Measurements from ENCODE around the gene FHOD3. TPM values are rescaled to one million over a fixed set of nuclear protein-coding genes. Genes with fewer than 3 reads are reported as not detected.

FHOD3 gene
- total RNA-seq, 6 experiments from 2014 or later: 0.44 to 1.2 (median 0.62) TPM

GRCh38 chr18:36757081-36757480 is 459.6 kb downstream of the FHOD3 start:
- Histone ChIP-seq H3K36me3 (no peaks in the 10 kb centered on the region), H3K4me1 (no peaks in the 10 kb centered on the region), H3K27me3 (no peaks in the 10 kb centered on the region), H3K27ac (no peak overlapping the region), H3K9me3 (no peaks in the 10 kb centered on the region), H3K4me3 (no peak overlapping the region)
- DNase-seq (no peak), ATAC-seq (peak; percentile 82 to 90 (median 86))
- TF ChIP-seq CTCF (IDR thresholded peaks at IDR 0.05): peak; percentile 55 to 78 (median 61)
- TF ChIP-seq POLR2A (IDR thresholded peaks at IDR 0.05): no peak
- intact Hi-C loops (cut with DNase I): loop anchor here in 1 of 2 donors (10.0 kb wide), 1 partner anchor 52 kb away; no protein-coding TSS in a partner anchor
- WGBS (ENCODE audit: insufficient coverage, low coverage, low lambda C conversion rate, missing lambda C conversion rate): 0% methylated on average over 1 of the region's 1 CpG

GRCh38 chr18:36757991-36758390 is 460.5 kb downstream of the FHOD3 start:
- no peak for ATAC-seq
- intact Hi-C loops (cut with DNase I): loop anchor here in 1 of 2 donors (10.0 kb wide), 1 partner anchor 53 kb away; no protein-coding TSS in a partner anchor

DNA sequence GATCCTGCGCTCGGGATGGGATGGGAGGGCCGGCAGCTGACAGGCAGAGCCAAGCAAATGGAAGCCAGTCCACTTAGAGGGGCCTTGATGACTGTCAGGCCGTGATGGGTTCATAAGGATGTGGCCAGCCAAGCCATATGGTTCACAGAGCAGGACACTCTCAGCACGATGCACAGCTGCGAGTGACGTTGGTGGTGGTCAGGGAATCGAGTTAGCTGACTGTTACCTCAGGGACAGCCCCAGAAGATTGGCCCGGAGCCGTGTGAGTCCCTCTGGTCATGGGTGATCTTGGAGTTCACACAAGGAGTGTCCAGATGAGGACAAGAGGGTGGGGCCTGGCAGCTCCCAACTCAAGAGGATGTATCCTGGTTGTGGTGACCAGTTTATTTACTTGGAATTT is 461.1 kb downstream of the FHOD3 start:
- 0% methylated on average over 2 of the region's 10 CpGs for WGBS (ENCODE audit: insufficient coverage, low coverage, low lambda C conversion rate, missing lambda C conversion rate)

More at GRCh38 chr18:36757991-36758390, 460.5 kb downstream of the FHOD3 start:
- no peaks in the 10 kb centered on the region for H3K4me1 ChIP-seq
- H3K27ac ChIP-seq: no peak overlapping the region
- DNase-seq: no peak
- no peaks in the 10 kb centered on the region for H3K9me3 ChIP-seq
- WGBS (ENCODE audit: insufficient coverage, low coverage, low lambda C conversion rate, missing lambda C conversion rate): 67% methylated on average over 3 of the region's 3 CpGs
- no peak overlapping the region for H3K4me3 ChIP-seq
- no peaks in the 10 kb centered on the region for H3K36me3 ChIP-seq
- no peaks in the 10 kb centered on the region for H3K27me3 ChIP-seq
- TF ChIP-seq CTCF (IDR thresholded peaks at IDR 0.05) (no peak), POLR2A (IDR thresholded peaks at IDR 0.05) (no peak)

GRCh38 chr18:36759167-36759776 is 461.8 kb downstream of the FHOD3 start:
- no peaks in the 10 kb centered on the region for H3K36me3 ChIP-seq
- intact Hi-C loops (cut with DNase I): loop anchor here in 1 of 2 donors (10.0 kb wide), 1 partner anchor 54 kb away; no protein-coding TSS in a partner anchor
- H3K4me3 ChIP-seq: no peak overlapping the region
- H3K4me1 ChIP-seq: no peaks in the 10 kb centered on the region
- no peak for ATAC-seq
- DNase-seq: no peak
- 45% methylated on average over 4 of the region's 6 CpGs for WGBS (ENCODE audit: insufficient coverage, low coverage, low lambda C conversion rate, missing lambda C conversion rate)
- H3K27ac ChIP-seq: no peak overlapping the region
- H3K27me3 ChIP-seq: no peaks in the 10 kb centered on the region
- no peaks in the 10 kb centered on the region for H3K9me3 ChIP-seq
- TF ChIP-seq CTCF (IDR thresholded peaks at IDR 0.05) (no peak), POLR2A (IDR thresholded peaks at IDR 0.05) (no peak)

More for the DNA sequence above, 461.1 kb downstream of the FHOD3 start:
- TF ChIP-seq CTCF (IDR thresholded peaks at IDR 0.05) (no peak), POLR2A (IDR thresholded peaks at IDR 0.05) (no peak)
- DNase-seq: no peak
- Histone ChIP-seq H3K9me3 (no peaks in the 10 kb centered on the region), H3K36me3 (no peaks in the 10 kb centered on the region), H3K4me1 (no peaks in the 10 kb centered on the region), H3K27me3 (no peaks in the 10 kb centered on the region), H3K4me3 (no peak overlapping the region), H3K27ac (no peak overlapping the region)
- intact Hi-C loops (cut with DNase I): loop anchor here in 1 of 2 donors (10.0 kb wide), 1 partner anchor 54 kb away; no protein-coding TSS in a partner anchor
- no peak for ATAC-seq
